Astrocyte of the cerebellum (primary cell): ENCODE measurements around the gene PISD.

Experiments used
- DNase-seq: peaks from one replicate; pipeline ENCODE4 v3.0.0-alpha.2; 2011; ENCODE audit warnings: low read depth
- H3K4me3 ChIP-seq: 2 replicates; pipeline ENCODE4 v1.5.1; 2011; ENCODE audit warnings: mild to moderate bottlenecking, low read depth, low read length, moderate library complexity
- CTCF ChIP-seq: IDR thresholded peaks from 2 replicates; pipeline ENCODE4 v1.5.1; 2012; ENCODE audit warnings: low read length, low read depth, moderate library complexity, mild to moderate bottlenecking; ENCODE audit errors: missing control alignments
- in situ Hi-C: cut with HindIII; loops from 2 replicates; pipeline ENCODE4 v1.10.0; 2017; ENCODE audit warnings: low sequenced_read_pairs

PISD gene

GRCh38 chr22:31607696-31608095 is 54.3 kb downstream of the PISD start:
- DNase-seq, result no peak
- H3K4me3 ChIP-seq, result no peak overlapping the region
- in situ Hi-C loops, result no loop called here
- TF ChIP-seq CTCF, result no peak

- no peak for TF ChIP-seq CTCF
- DNase-seq, result no peak
- H3K4me3 ChIP-seq, result no peak overlapping the region
- in situ Hi-C loops, result no loop called here
Observed at GRCh38 chr22:31605851-31606585, 56.0 kb downstream of the PISD start.

- no peak overlapping the region for H3K4me3 ChIP-seq
- DNase-seq, result no peak
- no peak for TF ChIP-seq CTCF
- in situ Hi-C loops, result no loop called here
Observed at GRCh38 chr22:31604746-31605705, 57.0 kb downstream of the PISD start.

GRCh38 chr22:31604137-31604705 is 57.8 kb downstream of the PISD start:
- in situ Hi-C loops, result no loop called here
- DNase-seq, result no peak
- no peak overlapping the region for H3K4me3 ChIP-seq
- TF ChIP-seq CTCF, result no peak

GRCh38 chr22:31603574-31603973 is 58.4 kb downstream of the PISD start:
- in situ Hi-C loops, result no loop called here
- no peak for TF ChIP-seq CTCF
- DNase-seq, result no peak
- H3K4me3 ChIP-seq, result no peak overlapping the region

GRCh38 chr22:31603081-31603525 is 58.9 kb downstream of the PISD start:
- in situ Hi-C loops, result no loop called here
- no peak for DNase-seq
- no peak for TF ChIP-seq CTCF
- H3K4me3 ChIP-seq, result no peak overlapping the region
